ENCODE measurements around the gene DHRS7B.

- TF ChIP-seq CTCF (IDR thresholded peaks at IDR 0.05 in 2 of 3, conservative IDR thresholded peaks at IDR 0.05 in 1 of 3; ENCODE audit: insufficient read depth in 2 of 3, low read depth in 1 of 3, low read length in 3 of 3): no peak
- no peak for TF ChIP-seq FOXJ3 (CRISPR knock-in tag; IDR thresholded peaks at IDR 0.05)
- TF ChIP-seq RFX5 (IDR thresholded peaks at IDR 0.05; ENCODE audit: low read depth, low read length): no peak
- no peak for TF ChIP-seq RAD21 (CRISPR knock-in tag; conservative IDR thresholded peaks at IDR 0.05 in 1 of 2, IDR thresholded peaks at IDR 0.05 in 1 of 2)
- TF ChIP-seq MAFF (IDR thresholded peaks at IDR 0.05; ENCODE audit: low read length): no peak
Measured at GRCh38 chr17:21200590-21201297, 74.0 kb downstream of the DHRS7B start.
